Vagina (tissue), 2 donors: ENCODE measurements around the gene MAN1A1. TPM values are rescaled to one million over a fixed set of nuclear protein-coding genes. Genes with fewer than 3 reads are reported as not detected.
A peak's percentile ranks its signal among the peaks of the same experiment; 100 is the strongest.

Experiments
- DNase-seq, 2 donors: peaks; one replicate each; pipeline ENCODE4 v3.0.0-alpha.2; 2017; ENCODE audit errors: extremely low spot score in 2 of 2
- H3K27ac ChIP-seq: fragments of 200-600 bp; sonication (generic); one replicate; pipeline ENCODE4 v1.5.1; 2019
- H3K27me3 ChIP-seq: fragments of 200-600 bp; sonication (generic); one replicate; pipeline ENCODE4 v1.5.1; 2019
- H3K36me3 ChIP-seq, 2 donors: fragments of 200-600 bp; sonication (generic); one replicate each; pipeline ENCODE4 v1.5.1; 2017 to 2019
- H3K4me1 ChIP-seq: fragments of 200-600 bp; sonication (generic); one replicate; pipeline ENCODE4 v1.5.1; 2019
- H3K4me3 ChIP-seq, 2 donors: fragments of 200-600 bp; sonication (generic); 1 replicate in 1 of 2; 2 replicates in 1 of 2; pipeline ENCODE4 v1.5.1; 2016 to 2019
- H3K9me3 ChIP-seq: fragments of 200-600 bp; sonication (generic); one replicate; pipeline ENCODE4 v1.5.1; 2019
- POLR2A ChIP-seq, 2 donors: fragments of 450-650 bp; IDR thresholded peaks; one replicate each; pipeline ENCODE4 v1.6.1; 2017; ENCODE audit warnings: antibody characterized with exemption in 2 of 2, mild to moderate bottlenecking in 2 of 2, moderate library complexity in 2 of 2
- POLR2AphosphoS5 ChIP-seq, 2 donors: sonication (generic); formaldehyde crosslinking; IDR thresholded peaks; one replicate each; pipeline ENCODE4 v1.9.0; 2017; ENCODE audit warnings: antibody characterized with exemption in 2 of 2, mild to moderate bottlenecking in 2 of 2, low read depth in 1 of 2; ENCODE audit not compliant: insufficient read depth in 1 of 2
- intact Hi-C: fragments of 100-400 bp; cut with DNase I; formaldehyde crosslinking; loops from one replicate; pipeline ENCODE4 v1.15.1; 2023
- total RNA-seq: library from RNA; depleted of rRNA; stranded (reverse); fragments of >200 nt; gene quantifications from one replicate; pipeline ENCODE4 v1.2.3, GENCODE V29; 2016
- TF ChIP-seq, protein P1 (sequence below), 3 experiments: fragments of 450-650 bp in 2 of 3; fragments of 200-600 bp in 1 of 3; sonication (generic) in 1 of 3; IDR thresholded peaks; one replicate each; pipeline ENCODE4 v1.5.1; 2017 to 2019; ENCODE audit warnings: antibody characterized with exemption in 3 of 3, mild to moderate bottlenecking in 2 of 3, moderate library complexity in 2 of 3

Gene MAN1A1
- total RNA-seq, 1 donor from 2014 or later, result 71.2 TPM

DNA sequence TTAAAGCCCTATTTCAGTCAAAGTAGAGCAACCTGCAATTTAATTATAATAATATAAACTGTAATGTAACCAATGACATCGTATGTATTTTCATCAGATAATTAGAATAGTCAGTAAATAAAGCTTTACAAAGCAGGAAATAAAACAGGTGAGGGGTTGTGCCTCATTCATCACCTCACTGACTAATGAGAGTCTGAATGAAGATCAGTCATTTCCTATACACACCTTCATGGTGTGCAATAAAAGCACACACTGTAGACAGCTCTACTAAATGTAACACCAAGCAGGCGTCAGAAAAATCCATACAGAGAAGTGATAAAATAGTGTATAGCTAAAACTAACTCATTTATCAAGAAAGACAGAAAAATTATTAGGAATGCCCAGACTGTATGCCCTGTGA is 105.9 kb downstream of the MAN1A1 start:
- H3K36me3 ChIP-seq, result no peaks in the 10 kb centered on the region
- no peak overlapping the region for H3K27ac ChIP-seq
- H3K4me1 ChIP-seq, result peaks cover 11% of the 10 kb centered on the region
- intact Hi-C loops, result no loop called here
- TF ChIP-seq POLR2AphosphoS5 (IDR thresholded peaks at IDR 0.05; ENCODE audit: insufficient read depth in 1 of 2, low read depth in 1 of 2) (no peak), POLR2A (IDR thresholded peaks at IDR 0.05) (no peak)
- TF ChIP-seq, protein P1, sequence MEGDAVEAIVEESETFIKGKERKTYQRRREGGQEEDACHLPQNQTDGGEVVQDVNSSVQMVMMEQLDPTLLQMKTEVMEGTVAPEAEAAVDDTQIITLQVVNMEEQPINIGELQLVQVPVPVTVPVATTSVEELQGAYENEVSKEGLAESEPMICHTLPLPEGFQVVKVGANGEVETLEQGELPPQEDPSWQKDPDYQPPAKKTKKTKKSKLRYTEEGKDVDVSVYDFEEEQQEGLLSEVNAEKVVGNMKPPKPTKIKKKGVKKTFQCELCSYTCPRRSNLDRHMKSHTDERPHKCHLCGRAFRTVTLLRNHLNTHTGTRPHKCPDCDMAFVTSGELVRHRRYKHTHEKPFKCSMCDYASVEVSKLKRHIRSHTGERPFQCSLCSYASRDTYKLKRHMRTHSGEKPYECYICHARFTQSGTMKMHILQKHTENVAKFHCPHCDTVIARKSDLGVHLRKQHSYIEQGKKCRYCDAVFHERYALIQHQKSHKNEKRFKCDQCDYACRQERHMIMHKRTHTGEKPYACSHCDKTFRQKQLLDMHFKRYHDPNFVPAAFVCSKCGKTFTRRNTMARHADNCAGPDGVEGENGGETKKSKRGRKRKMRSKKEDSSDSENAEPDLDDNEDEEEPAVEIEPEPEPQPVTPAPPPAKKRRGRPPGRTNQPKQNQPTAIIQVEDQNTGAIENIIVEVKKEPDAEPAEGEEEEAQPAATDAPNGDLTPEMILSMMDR (IDR thresholded peaks at IDR 0.05), result no peak
- no peak for DNase-seq
- H3K27me3 ChIP-seq, result no peaks in the 10 kb centered on the region
- H3K9me3 ChIP-seq, result no peaks in the 10 kb centered on the region
- no peak overlapping the region for H3K4me3 ChIP-seq

DNA sequence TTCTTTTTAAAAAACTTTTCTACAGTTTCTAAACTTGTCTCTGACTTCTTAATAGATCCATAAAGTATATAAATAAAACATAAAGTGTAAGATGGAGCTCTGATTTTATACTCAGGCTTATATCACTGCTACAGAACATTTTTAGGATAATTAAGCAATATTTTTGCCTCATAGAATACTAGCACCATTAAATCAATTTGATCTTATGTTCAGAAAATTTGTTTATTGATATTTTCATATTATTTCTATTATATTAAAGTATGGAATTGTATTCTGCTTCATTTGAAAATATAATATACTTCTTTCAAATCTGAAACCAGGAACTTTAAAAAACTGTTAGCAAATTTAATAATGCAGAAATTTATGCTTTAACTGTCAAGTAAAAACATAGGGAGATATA is 106.5 kb downstream of the MAN1A1 start:
- Histone ChIP-seq H3K36me3 (no peaks in the 10 kb centered on the region), H3K4me1 (peaks cover 11% of the 10 kb centered on the region), H3K4me3 (no peak overlapping the region), H3K27ac (no peak overlapping the region), H3K9me3 (no peaks in the 10 kb centered on the region), H3K27me3 (no peaks in the 10 kb centered on the region)
- TF ChIP-seq, protein P1 (IDR thresholded peaks at IDR 0.05), result no peak
- TF ChIP-seq POLR2AphosphoS5 (IDR thresholded peaks at IDR 0.05; ENCODE audit: insufficient read depth in 1 of 2, low read depth in 1 of 2) (no peak), POLR2A (IDR thresholded peaks at IDR 0.05) (no peak)
- DNase-seq, result no peak
- intact Hi-C loops, result no loop called here

- Histone ChIP-seq H3K27ac (no peak overlapping the region), H3K4me1 (peaks cover 11% of the 10 kb centered on the region), H3K9me3 (no peaks in the 10 kb centered on the region), H3K4me3 (no peak overlapping the region), H3K36me3 (no peaks in the 10 kb centered on the region), H3K27me3 (no peaks in the 10 kb centered on the region)
- TF ChIP-seq POLR2AphosphoS5 (IDR thresholded peaks at IDR 0.05; ENCODE audit: insufficient read depth in 1 of 2, low read depth in 1 of 2), result no peak
- TF ChIP-seq POLR2A (IDR thresholded peaks at IDR 0.05), result no peak
- TF ChIP-seq, protein P1 (IDR thresholded peaks at IDR 0.05), result no peak
- DNase-seq, result no peak
- intact Hi-C loops, result no loop called here
These were observed 107.8 kb downstream of the MAN1A1 start for GRCh38 chr6:119241540-119242309.

DNA sequence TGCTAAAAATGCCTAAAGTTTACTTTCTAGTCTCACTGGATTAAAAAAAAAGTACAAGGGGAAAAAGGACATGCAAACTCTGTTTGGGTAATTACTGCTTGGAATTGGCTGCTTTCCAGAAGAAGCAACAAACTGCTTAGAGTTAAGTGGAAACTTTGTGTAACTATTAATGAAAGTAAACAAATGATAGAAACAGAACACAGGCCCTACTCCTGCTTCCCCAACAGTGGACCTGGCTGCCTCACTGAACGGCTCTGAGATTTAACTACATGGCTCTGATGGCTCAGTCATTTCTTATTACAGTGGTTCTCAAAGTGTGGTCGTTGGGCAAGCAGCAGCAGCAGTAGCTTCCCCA is 108.5 kb downstream of the MAN1A1 start:
- no peak for TF ChIP-seq POLR2A (IDR thresholded peaks at IDR 0.05)
- no peak for TF ChIP-seq POLR2AphosphoS5 (IDR thresholded peaks at IDR 0.05; ENCODE audit: insufficient read depth in 1 of 2, low read depth in 1 of 2)
- TF ChIP-seq, protein P1 (IDR thresholded peaks at IDR 0.05), result no peak
- intact Hi-C loops, result no loop called here
- Histone ChIP-seq H3K36me3 (no peaks in the 10 kb centered on the region), H3K9me3 (no peaks in the 10 kb centered on the region), H3K27me3 (no peaks in the 10 kb centered on the region), H3K27ac (peak overlapping the region; percentile 51), H3K4me3 (no peak overlapping the region), H3K4me1 (peaks cover 11% of the 10 kb centered on the region)
- no peak for DNase-seq
